Astrocyte (in vitro differentiated cells and primary cell): ENCODE data around the gene STAC2. TPM values are rescaled to one million over a fixed set of nuclear protein-coding genes. Genes with fewer than 3 reads are reported as not detected.

ENCODE experiments used
- DNase-seq: peaks from one replicate; pipeline ENCODE4 v3.0.0-alpha.2; 2010; ENCODE audit warnings: low read depth
- FAIRE-seq: peaks from 2 replicates; lab custom pipeline; 2011; peaks lifted over from hg19 to GRCh38; lab: Jason Lieb, UNC
- H2AFZ ChIP-seq: 2 replicates; pipeline ENCODE4 v1.6.0; 2012; ENCODE audit warnings: low read depth, low read length, inconsistent platforms
- H3K27ac ChIP-seq: 2 replicates; pipeline ENCODE4 v1.5.1; 2011; ENCODE audit warnings: low read depth, low read length, inconsistent platforms
- H3K27me3 ChIP-seq: 2 replicates; pipeline ENCODE4 v1.6.0; 2011; ENCODE audit warnings: low read length, inconsistent platforms; ENCODE audit not compliant: insufficient read depth
- H3K36me3 ChIP-seq: 2 replicates; pipeline ENCODE4 v1.5.1; 2011; ENCODE audit warnings: low read length, inconsistent platforms; ENCODE audit not compliant: insufficient read depth
- H3K4me1 ChIP-seq: 2 replicates; pipeline ENCODE4 v1.5.1; 2011; ENCODE audit warnings: low read length, inconsistent platforms; ENCODE audit not compliant: insufficient read depth
- H3K4me2 ChIP-seq: 2 replicates; pipeline ENCODE4 v1.6.0; 2012; ENCODE audit warnings: low read length, inconsistent platforms
- H3K4me3 ChIP-seq: 2 replicates; pipeline ENCODE4 v1.5.1; 2011; ENCODE audit warnings: low read depth, mild to moderate bottlenecking, low read length, inconsistent platforms; ENCODE audit not compliant: insufficient read depth
- H3K79me2 ChIP-seq: 2 replicates; pipeline ENCODE4 v1.6.0; 2012; ENCODE audit warnings: mild to moderate bottlenecking, low read length, inconsistent platforms; ENCODE audit not compliant: insufficient read depth
- H3K9ac ChIP-seq: 2 replicates; pipeline ENCODE4 v1.6.0; 2012; ENCODE audit warnings: mild to moderate bottlenecking, low read length, inconsistent platforms
- H3K9me3 ChIP-seq: 2 replicates; pipeline ENCODE4 v1.5.1; 2012; ENCODE audit warnings: low read depth, mild to moderate bottlenecking, low read length, inconsistent platforms; ENCODE audit not compliant: insufficient read depth
- H4K20me1 ChIP-seq: 2 replicates; pipeline ENCODE4 v1.6.0; 2012; ENCODE audit warnings: low read length, inconsistent platforms; ENCODE audit not compliant: insufficient read depth
- H3K27ac Mint-ChIP-seq: one replicate; pipeline ENCODE4 v1.8.0; 2021; ENCODE audit warnings: mild to moderate bottlenecking, mixed read lengths; ENCODE audit not compliant: unreplicated experiment
- H3K27me3 Mint-ChIP-seq: one replicate; pipeline ENCODE4 v1.8.0; 2021; ENCODE audit warnings: low read depth, mixed read lengths; ENCODE audit not compliant: unreplicated experiment
- H3K36me3 Mint-ChIP-seq: one replicate; pipeline ENCODE4 v1.8.0; 2021; ENCODE audit warnings: low read depth, mixed read lengths; ENCODE audit not compliant: unreplicated experiment
- H3K4me1 Mint-ChIP-seq: one replicate; pipeline ENCODE4 v1.8.0; 2021; ENCODE audit warnings: low read depth, mixed read lengths; ENCODE audit not compliant: unreplicated experiment
- H3K4me3 Mint-ChIP-seq: one replicate; pipeline ENCODE4 v1.8.0; 2021; ENCODE audit warnings: mild to moderate bottlenecking, moderate library complexity, mixed read lengths; ENCODE audit not compliant: unreplicated experiment
- H3K9me3 Mint-ChIP-seq: one replicate; pipeline ENCODE4 v1.8.0; 2021; ENCODE audit warnings: mild to moderate bottlenecking, mixed read lengths; ENCODE audit not compliant: unreplicated experiment
- CTCF ChIP-seq: IDR thresholded peaks from 2 replicates; pipeline ENCODE4 v1.5.1; 2011; ENCODE audit warnings: low read depth, mild to moderate bottlenecking, inconsistent platforms, low read length, moderate library complexity; ENCODE audit not compliant: insufficient read depth
- EZH2 ChIP-seq: IDR thresholded peaks from 2 replicates; pipeline ENCODE4 v1.6.1; 2012; ENCODE audit warnings: mild to moderate bottlenecking, low read length, inconsistent platforms; ENCODE audit not compliant: insufficient read depth
- total RNA-seq: library from RNA; stranded (reverse); gene quantifications from 2 replicates; pipeline ENCODE4 v1.2.1, GENCODE V29; 2021

STAC2 gene
- total RNA-seq, 1 donor from 2014 or later: not detected

GRCh38 chr17:39231091-39231561, 5.4 kb upstream of the STAC2 start:
- H3K4me2 ChIP-seq: peak overlapping the region; percentile 65
- DNase-seq (no peak), FAIRE-seq (no peak)
- no peaks in the 10 kb centered on the region for H3K9me3 ChIP-seq
- H3K4me1 Mint-ChIP-seq: peaks cover 11% of the 10 kb centered on the region
- no peak overlapping the region for H3K27ac ChIP-seq
- no peak overlapping the region for H3K9ac ChIP-seq
- H3K4me1 ChIP-seq: peaks cover 15% of the 10 kb centered on the region
- no peaks in the 10 kb centered on the region for H3K36me3 ChIP-seq
- H2AFZ ChIP-seq: peak overlapping the region; percentile 33
- H4K20me1 ChIP-seq: no peaks in the 10 kb centered on the region
- H3K27me3 Mint-ChIP-seq: peaks cover 17% of the 10 kb centered on the region
- H3K4me3 Mint-ChIP-seq: no peak overlapping the region
- H3K79me2 ChIP-seq: no peaks in the 10 kb centered on the region
- TF ChIP-seq EZH2: no peak
- TF ChIP-seq CTCF: no peak
- H3K9me3 Mint-ChIP-seq: no peaks in the 10 kb centered on the region
- no peak overlapping the region for H3K4me3 ChIP-seq
- H3K27ac Mint-ChIP-seq: no peak overlapping the region
- no peaks in the 10 kb centered on the region for H3K36me3 Mint-ChIP-seq
- H3K27me3 ChIP-seq: peaks cover 3% of the 10 kb centered on the region

- H3K4me1 Mint-ChIP-seq: peaks cover 14% of the 10 kb centered on the region
- H4K20me1 ChIP-seq: no peaks in the 10 kb centered on the region
- DNase-seq (no peak), FAIRE-seq (no peak)
- H3K27me3 ChIP-seq: peaks cover 8% of the 10 kb centered on the region
- H3K9ac ChIP-seq: no peak overlapping the region
- no peaks in the 10 kb centered on the region for H3K36me3 ChIP-seq
- no peak overlapping the region for H3K4me3 ChIP-seq
- H3K36me3 Mint-ChIP-seq: no peaks in the 10 kb centered on the region
- no peak overlapping the region for H3K27ac ChIP-seq
- peaks cover 17% of the 10 kb centered on the region for H3K27me3 Mint-ChIP-seq
- H2AFZ ChIP-seq: no peak overlapping the region
- TF ChIP-seq EZH2: no peak
- TF ChIP-seq CTCF: no peak
- no peaks in the 10 kb centered on the region for H3K9me3 ChIP-seq
- H3K9me3 Mint-ChIP-seq: no peaks in the 10 kb centered on the region
- no peak overlapping the region for H3K27ac Mint-ChIP-seq
- no peak overlapping the region for H3K4me2 ChIP-seq
- no peak overlapping the region for H3K4me3 Mint-ChIP-seq
- no peaks in the 10 kb centered on the region for H3K79me2 ChIP-seq
- peaks cover 16% of the 10 kb centered on the region for H3K4me1 ChIP-seq
Measured at GRCh38 chr17:39230361-39230760, 4.6 kb upstream of the STAC2 start.

- H3K9me3 Mint-ChIP-seq: no peaks in the 10 kb centered on the region
- no peak overlapping the region for H3K27ac ChIP-seq
- H3K9me3 ChIP-seq: no peaks in the 10 kb centered on the region
- peak overlapping the region; percentile 71 for H2AFZ ChIP-seq
- H3K4me3 ChIP-seq: no peak overlapping the region
- no peaks in the 10 kb centered on the region for H3K36me3 Mint-ChIP-seq
- peaks cover 14% of the 10 kb centered on the region for H3K4me1 Mint-ChIP-seq
- no peak overlapping the region for H3K9ac ChIP-seq
- no peaks in the 10 kb centered on the region for H3K36me3 ChIP-seq
- no peaks in the 10 kb centered on the region for H3K79me2 ChIP-seq
- H3K27ac Mint-ChIP-seq: peak overlapping the region; percentile 70
- no peak for FAIRE-seq
- peaks cover 14% of the 10 kb centered on the region for H3K27me3 ChIP-seq
- no peaks in the 10 kb centered on the region for H4K20me1 ChIP-seq
- peak overlapping the region; percentile 34 for H3K4me2 ChIP-seq
- H3K4me1 ChIP-seq: peaks cover 18% of the 10 kb centered on the region
- H3K27me3 Mint-ChIP-seq: peaks cover 16% of the 10 kb centered on the region
- DNase-seq: peak; percentile 49
- TF ChIP-seq CTCF: no peak
- no peak for TF ChIP-seq EZH2
- H3K4me3 Mint-ChIP-seq: peak overlapping the region; percentile 40
Measured at GRCh38 chr17:39229274-39229913, 3.6 kb upstream of the STAC2 start.
